Neural cell (in vitro differentiated cells): ENCODE data around the gene RASGRP3. TPM values are rescaled to one million over a fixed set of nuclear protein-coding genes. Genes with fewer than 3 reads are reported as not detected.

Source experiments
- H2AFZ ChIP-seq: fragments of 200-600, 300-800 bp; sonication (generic), shearing (Covaris generic); 2 replicates; pipeline ENCODE4 v1.6.0; 2014; ENCODE audit warnings: low read depth, mild to moderate bottlenecking, antibody characterized with exemption, low read length, moderate library complexity
- H3F3A ChIP-seq: fragments of 200-600 bp; shearing (Covaris generic); 2 replicates; pipeline ENCODE4 v1.6.1; 2016; ENCODE audit warnings: mild to moderate bottlenecking, moderate library complexity, mixed read lengths, antibody characterized with exemption, low read length; ENCODE audit not compliant: insufficient read depth, poor library complexity, severe bottlenecking
- H3K27ac ChIP-seq: fragments of 200-600, 300-800 bp; sonication (generic), shearing (Covaris generic); 2 replicates; pipeline ENCODE4 v1.5.1; 2014; ENCODE audit warnings: mild to moderate bottlenecking, low read length, moderate library complexity
- H3K27me3 ChIP-seq: fragments of 300-800, 200-600 bp; sonication (generic), shearing (Covaris generic); 2 replicates; pipeline ENCODE4 v1.6.0; 2014; ENCODE audit warnings: mild to moderate bottlenecking, low read depth, low read length, moderate library complexity; ENCODE audit not compliant: insufficient read depth
- H3K36me3 ChIP-seq: fragments of 300-800, 200-600 bp; sonication (generic), shearing (Covaris generic); 2 replicates; pipeline ENCODE4 v1.5.1; 2014; ENCODE audit warnings: mild to moderate bottlenecking, antibody characterized with exemption, low read length, moderate library complexity; ENCODE audit not compliant: insufficient read depth
- H3K4me2 ChIP-seq: fragments of 300-800, 200-600 bp; sonication (generic), shearing (Covaris generic); 2 replicates; pipeline ENCODE4 v1.6.0; 2014; ENCODE audit warnings: mild to moderate bottlenecking, low read length
- H3K4me3 ChIP-seq: fragments of 300-800, 200-600 bp; sonication (generic), shearing (Covaris generic); 2 replicates; pipeline ENCODE4 v1.5.1; 2014; ENCODE audit warnings: mild to moderate bottlenecking, low read length, moderate library complexity
- H3K79me2 ChIP-seq: fragments of 200-600 bp; shearing (Covaris generic); replicated peaks from 2 replicates; pipeline ENCODE4 v1.6.0; 2014; ENCODE audit warnings: mild to moderate bottlenecking, low read length, moderate library complexity; ENCODE audit not compliant: insufficient read depth
- H3K9ac ChIP-seq: fragments of 300-800, 200-600 bp; sonication (generic), shearing (Covaris generic); 2 replicates; pipeline ENCODE4 v1.6.1; 2016; ENCODE audit warnings: mild to moderate bottlenecking, low read length, mixed read lengths
- H3K9me2 ChIP-seq: fragments of 200-600 bp; shearing (Covaris generic); 2 replicates; pipeline ENCODE4 v1.6.1; 2016; ENCODE audit warnings: mild to moderate bottlenecking, low read length, mixed read lengths; ENCODE audit not compliant: insufficient read depth
- H3K9me3 ChIP-seq: fragments of 200-600, 300-800 bp; sonication (generic), shearing (Covaris generic); 2 replicates; pipeline ENCODE4 v1.6.1; 2016; ENCODE audit warnings: mild to moderate bottlenecking, mixed run types, low read length, moderate library complexity, mixed read lengths
- H4K20me1 ChIP-seq: fragments of 200-600 bp; shearing (Covaris generic); 2 replicates; pipeline ENCODE4 v1.6.1; 2016; ENCODE audit warnings: mild to moderate bottlenecking, mixed run types; ENCODE audit not compliant: insufficient read depth
- CTCF ChIP-seq: fragments of 450-650 bp; IDR thresholded peaks from 2 replicates; pipeline ENCODE4 v1.5.1; 2014; ENCODE audit warnings: antibody characterized with exemption, mild to moderate bottlenecking, moderate library complexity; ENCODE audit not compliant: poor library complexity, severe bottlenecking
- EP300 ChIP-seq: fragments of 450-650 bp; conservative IDR thresholded peaks from 2 replicates; pipeline ENCODE4 v1.6.1; 2014; ENCODE audit warnings: antibody characterized with exemption, mild to moderate bottlenecking, moderate library complexity; ENCODE audit not compliant: poor library complexity, severe bottlenecking
- EZH2 ChIP-seq: fragments of 200-600, 300-800 bp; shearing (Covaris generic), sonication (generic); IDR thresholded peaks from 2 replicates; pipeline ENCODE4 v1.6.1; 2014; ENCODE audit warnings: antibody characterized with exemption, low read length, borderline replicate concordance, mild to moderate bottlenecking; ENCODE audit not compliant: insufficient read depth, poor library complexity, severe bottlenecking
- MXI1 ChIP-seq: fragments of 450-650 bp; conservative IDR thresholded peaks from 2 replicates; pipeline ENCODE4 v1.6.1; 2014; ENCODE audit warnings: antibody characterized with exemption, mild to moderate bottlenecking; ENCODE audit not compliant: poor library complexity, severe bottlenecking
- POLR2AphosphoS5 ChIP-seq: IDR thresholded peaks from 2 replicates; pipeline ENCODE4 v1.6.1; 2012
- RAD21 ChIP-seq: fragments of 450-650 bp; conservative IDR thresholded peaks from 2 replicates; pipeline ENCODE4 v1.6.1; 2014; ENCODE audit warnings: antibody characterized with exemption, mild to moderate bottlenecking, moderate library complexity
- REST ChIP-seq: IDR thresholded peaks from 2 replicates; pipeline ENCODE4 v1.6.1; 2012; ENCODE audit warnings: borderline replicate concordance
- SMC3 ChIP-seq: fragments of 450-650 bp; conservative IDR thresholded peaks from 2 replicates; pipeline ENCODE4 v1.6.1; 2014; ENCODE audit warnings: antibody characterized with exemption, mild to moderate bottlenecking, moderate library complexity; ENCODE audit not compliant: poor library complexity
- TAF1 ChIP-seq: IDR thresholded peaks from 2 replicates; pipeline ENCODE4 v1.6.1; 2012; ENCODE audit warnings: low read depth
- polyA plus RNA-seq: library from polyadenylated mRNA; depleted of rRNA; stranded (reverse); fragments of >200 nt; gene quantifications from 2 replicates; pipeline ENCODE4 v1.2.3, GENCODE V29; 2014

Gene RASGRP3
- polyA plus RNA-seq, 1 donor from 2014 or later: 25.3 TPM

- H3K9me2 ChIP-seq: no peaks in the 10 kb centered on the region
- H3K4me2 ChIP-seq: no peak overlapping the region
- H2AFZ ChIP-seq: no peak overlapping the region
- no peaks in the 10 kb centered on the region for H4K20me1 ChIP-seq
- no peaks in the 10 kb centered on the region for H3K9me3 ChIP-seq
- H3K27me3 ChIP-seq: no peaks in the 10 kb centered on the region
- H3K36me3 ChIP-seq: no peaks in the 10 kb centered on the region
- no peak overlapping the region for H3K4me3 ChIP-seq
- H3K79me2 ChIP-seq: no peaks in the 10 kb centered on the region
- no peak for TF ChIP-seq REST
- no peak for TF ChIP-seq RAD21
- TF ChIP-seq POLR2AphosphoS5: no peak
- no peak for TF ChIP-seq EZH2
- no peak for TF ChIP-seq SMC3
- no peak for TF ChIP-seq CTCF
- H3K27ac ChIP-seq: no peak overlapping the region
- no peaks in the 10 kb centered on the region for H3F3A ChIP-seq
- no peak overlapping the region for H3K9ac ChIP-seq
Observed at GRCh38 chr2:33491441-33492084, 15.1 kb downstream of the RASGRP3 start.

GRCh38 chr2:33492399-33493134, 16.1 kb downstream of the RASGRP3 start:
- TF ChIP-seq TAF1: no peak
- no peak for TF ChIP-seq MXI1
- TF ChIP-seq EP300: no peak
- TF ChIP-seq POLR2AphosphoS5: no peak
- TF ChIP-seq SMC3: no peak
- TF ChIP-seq RAD21: no peak
- TF ChIP-seq EZH2: no peak
- no peak for TF ChIP-seq CTCF
- TF ChIP-seq REST: no peak
- no peaks in the 10 kb centered on the region for H3F3A ChIP-seq
- H4K20me1 ChIP-seq: no peaks in the 10 kb centered on the region
- H3K4me3 ChIP-seq: no peak overlapping the region
- H3K9me2 ChIP-seq: no peaks in the 10 kb centered on the region
- no peaks in the 10 kb centered on the region for H3K9me3 ChIP-seq
- H3K27me3 ChIP-seq: no peaks in the 10 kb centered on the region
- no peak overlapping the region for H3K4me2 ChIP-seq
- H3K79me2 ChIP-seq: no peaks in the 10 kb centered on the region
- no peak overlapping the region for H3K9ac ChIP-seq
- H3K36me3 ChIP-seq: no peaks in the 10 kb centered on the region
- no peak overlapping the region for H2AFZ ChIP-seq
- no peak overlapping the region for H3K27ac ChIP-seq
